ENCODE data around the gene GPR31. TPM values are rescaled to one million over a fixed set of nuclear protein-coding genes. Genes with fewer than 3 reads are reported as not detected.
"Not testable (repeated sequence)": the region's sequence is repeated elsewhere in the genome, so short reads cannot be mapped to it uniquely, and the experiment has no call there.

GPR31 gene
- total RNA-seq, 1 donor from 2014 or later = not detected

DNA sequence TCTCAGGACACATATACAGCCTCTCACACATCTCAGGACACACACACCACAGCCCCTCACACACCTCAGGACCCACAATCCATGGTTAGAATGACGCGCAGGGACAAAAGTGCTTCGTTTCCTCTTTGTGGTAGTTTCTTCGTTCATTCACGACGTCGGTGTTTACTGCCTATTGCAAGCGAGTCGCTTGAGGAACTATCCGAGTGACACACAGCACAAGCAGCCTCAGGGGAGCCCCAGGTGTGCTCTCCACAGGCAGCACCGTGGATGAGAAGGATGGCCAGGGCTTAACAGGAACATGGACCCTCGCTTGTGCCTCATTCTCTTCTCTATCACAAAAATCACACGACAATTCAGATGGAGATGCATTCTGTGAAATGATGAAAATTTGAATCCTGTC is 12.1 kb upstream of the GPR31 start:
- not testable (repeated sequence) for DNase-seq (ENCODE audit: low spot score in 2 of 2); FAIRE-seq

DNA sequence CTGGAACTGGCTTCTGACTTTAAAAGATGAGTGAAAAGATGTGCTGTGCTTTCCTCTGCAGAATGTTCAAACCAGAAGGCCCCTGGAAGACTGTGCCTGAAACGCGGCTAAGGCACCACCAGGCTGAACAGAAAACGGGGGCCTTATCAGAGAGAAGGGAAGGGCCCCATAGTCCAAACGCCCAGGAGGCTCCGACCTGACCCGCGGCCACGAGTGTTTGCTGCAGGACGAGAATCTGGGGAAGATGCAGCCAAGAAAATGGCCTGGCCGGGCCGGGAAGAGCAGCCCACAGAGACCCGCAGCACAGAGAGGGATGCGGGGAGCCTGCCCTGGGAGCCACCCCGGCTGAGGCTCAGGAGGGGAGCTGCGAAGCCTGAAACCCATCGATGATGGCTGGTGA is 10.5 kb upstream of the GPR31 start:
- not testable (repeated sequence) for DNase-seq (ENCODE audit: low spot score in 2 of 2); FAIRE-seq

DNA sequence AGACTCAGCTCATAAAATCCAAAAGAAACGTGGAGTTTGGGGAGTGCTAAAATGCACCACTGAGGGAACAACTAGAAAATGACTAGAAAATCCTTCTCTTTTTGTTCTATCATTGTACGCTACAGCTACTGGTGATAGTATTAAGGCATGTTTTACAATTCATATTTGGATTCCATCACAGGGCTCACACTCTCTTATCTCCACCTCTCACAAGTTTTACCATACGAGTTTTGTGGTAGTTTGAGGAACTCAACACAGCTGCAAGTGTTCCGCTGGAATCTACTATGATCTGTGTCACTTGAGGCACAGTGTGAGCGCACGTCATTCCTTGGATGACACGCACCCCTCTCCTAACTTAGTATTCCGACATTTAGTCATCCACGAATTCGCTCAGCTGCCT is 9.9 kb upstream of the GPR31 start:
- not testable (repeated sequence) for FAIRE-seq; DNase-seq (ENCODE audit: low spot score in 2 of 2)

- FAIRE-seq (no peak), DNase-seq (ENCODE audit: low spot score in 2 of 2) (no peak)
These were observed 8.2 kb upstream of the GPR31 start for GRCh38 chr6:167165858-167166471.

DNA sequence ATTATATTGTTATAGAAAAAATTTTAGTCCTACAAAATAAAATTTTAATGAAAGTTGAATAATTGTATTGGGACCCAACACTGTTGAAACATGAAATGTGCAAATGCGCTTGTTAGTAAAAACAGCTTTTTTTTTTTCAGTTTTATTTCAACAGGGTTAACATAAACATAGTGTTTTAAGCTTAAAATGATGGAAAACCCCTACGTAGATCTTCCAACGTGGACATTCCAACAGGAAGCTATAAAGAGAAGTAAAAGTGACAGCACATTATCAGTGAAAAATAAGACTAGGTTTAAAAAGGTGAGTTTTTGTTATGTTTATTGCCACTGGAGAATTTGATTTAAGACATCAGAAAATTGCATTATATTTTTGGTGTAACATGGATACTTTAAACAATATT is 6.5 kb upstream of the GPR31 start:
- no peak for DNase-seq (ENCODE audit: low spot score in 2 of 2)
- FAIRE-seq = no peak

DNA sequence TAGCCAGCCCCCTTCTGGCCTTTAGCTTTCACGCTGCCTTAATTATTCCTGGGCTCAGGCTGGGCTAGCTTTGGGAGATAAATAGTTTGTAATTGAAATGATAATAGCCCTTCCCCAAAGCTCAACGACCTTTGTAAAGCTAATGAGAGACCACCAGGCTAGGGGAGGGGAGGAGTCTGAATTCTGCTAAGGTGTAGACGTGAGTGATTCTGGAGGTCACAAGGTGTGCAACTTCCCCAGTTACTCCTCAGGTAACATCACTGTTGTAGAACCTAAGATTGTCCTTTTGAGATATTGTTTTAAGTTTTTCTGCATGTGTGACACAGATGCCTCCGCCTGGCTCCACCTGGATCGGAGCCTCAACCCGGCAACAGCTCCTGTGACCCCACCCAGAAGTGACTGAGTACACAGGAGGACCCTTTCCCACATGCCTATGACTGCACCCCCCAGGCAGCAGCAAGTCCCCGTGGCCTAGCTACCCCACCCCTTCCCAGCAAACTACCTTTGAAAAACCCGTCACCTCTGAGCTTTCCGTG is 5.8 kb upstream of the GPR31 start:
- DNase-seq (ENCODE audit: low spot score in 2 of 2) (no peak), FAIRE-seq (no peak)

DNA sequence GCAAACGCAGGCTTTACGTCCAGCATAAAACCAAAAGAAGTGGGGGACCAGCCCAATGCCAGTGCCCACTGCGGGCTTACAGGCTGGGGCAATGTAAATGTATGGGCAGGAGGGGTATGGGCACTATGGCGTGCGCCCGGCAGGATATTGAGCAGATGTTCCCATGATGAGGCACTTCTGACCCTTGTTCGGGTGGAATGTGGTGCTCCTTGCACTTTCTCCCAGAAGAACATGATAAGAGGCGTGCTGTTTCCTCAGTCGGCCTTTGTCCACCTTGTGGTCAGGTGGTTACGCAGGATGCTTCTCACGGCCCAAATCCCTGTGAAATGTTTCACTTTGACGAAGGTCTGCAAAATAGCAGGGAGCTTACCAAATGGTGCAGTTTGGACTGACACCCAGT is 4.8 kb upstream of the GPR31 start:
- DNase-seq (ENCODE audit: low spot score in 2 of 2) = no peak
- no peak for FAIRE-seq

- DNase-seq (ENCODE audit: low spot score in 2 of 2) (no peak), FAIRE-seq (no peak)
These were observed 4.2 kb upstream of the GPR31 start for GRCh38 chr6:167161851-167162467.

GRCh38 chr6:167157414-167157813 is 366 bp downstream of the GPR31 start:
- DNase-seq (ENCODE audit: low spot score in 2 of 2) = no peak
- FAIRE-seq = no peak

DNA sequence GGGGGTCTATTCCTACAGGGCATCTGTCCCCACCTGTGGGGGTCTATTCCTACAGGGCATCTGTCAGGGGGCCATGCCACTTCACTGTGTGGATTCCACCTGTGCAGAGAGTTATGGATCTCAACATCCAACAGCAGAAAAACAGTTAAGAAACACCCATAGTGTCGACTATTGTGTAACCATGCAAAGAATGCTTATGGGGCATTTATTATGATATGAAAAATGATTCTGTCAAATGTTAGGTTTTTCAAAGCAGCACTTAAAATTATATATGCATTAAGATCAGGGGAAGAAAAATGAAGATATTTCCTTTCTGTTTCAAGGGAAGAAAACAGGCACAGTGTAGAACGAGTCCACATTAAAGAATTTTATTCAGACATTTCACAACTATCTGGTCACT is 2.9 kb downstream of the GPR31 start:
- FAIRE-seq = no peak
- DNase-seq (ENCODE audit: low spot score in 2 of 2) = no peak

DNA sequence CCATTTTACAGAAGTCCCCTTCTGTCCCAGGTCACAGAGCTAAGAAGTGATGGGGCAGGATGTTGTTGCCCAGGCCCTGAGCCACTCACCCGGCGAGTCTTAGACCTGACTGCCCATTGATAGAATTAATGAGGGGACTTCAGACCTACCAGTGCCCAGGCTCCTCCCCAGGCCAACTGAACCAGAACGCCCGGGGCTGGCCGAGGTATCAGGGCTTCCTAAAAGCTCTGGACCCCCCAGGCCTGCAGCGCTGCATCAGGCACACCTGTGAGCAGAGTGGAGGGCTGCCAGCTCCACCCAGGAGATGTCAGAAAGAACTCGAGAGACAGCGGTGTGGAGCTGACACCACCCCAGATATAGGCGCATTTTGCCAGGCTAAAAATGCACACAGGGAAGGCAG is 3.5 kb downstream of the GPR31 start:
- FAIRE-seq (no peak), DNase-seq (ENCODE audit: low spot score in 2 of 2) (no peak)

- peak in 1 of 2 donors; percentile 52 for DNase-seq (ENCODE audit: low spot score in 2 of 2)
- no peak for FAIRE-seq
These were observed 4.2 kb downstream of the GPR31 start for GRCh38 chr6:167153521-167153959.

DNA sequence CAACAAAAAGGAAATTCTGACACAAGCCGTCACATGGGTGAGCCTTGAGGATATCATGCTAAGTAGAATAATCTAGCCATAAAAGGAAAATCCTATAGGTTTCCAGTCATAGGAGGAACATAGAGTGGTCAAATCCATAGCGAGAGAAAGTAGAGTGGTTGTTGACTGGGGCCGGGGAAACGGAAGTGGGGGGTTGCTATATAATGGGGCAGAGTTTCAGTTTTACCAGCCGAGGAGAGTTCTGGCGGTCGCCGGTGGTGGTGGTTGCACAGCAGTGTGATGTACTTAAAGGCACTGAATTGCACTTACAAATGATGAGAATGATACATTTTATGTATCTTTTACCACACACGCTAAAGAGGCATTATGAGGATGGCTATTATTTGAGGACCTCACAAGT is 4.9 kb downstream of the GPR31 start:
- DNase-seq (ENCODE audit: low spot score in 2 of 2) (no peak), FAIRE-seq (no peak)

DNA sequence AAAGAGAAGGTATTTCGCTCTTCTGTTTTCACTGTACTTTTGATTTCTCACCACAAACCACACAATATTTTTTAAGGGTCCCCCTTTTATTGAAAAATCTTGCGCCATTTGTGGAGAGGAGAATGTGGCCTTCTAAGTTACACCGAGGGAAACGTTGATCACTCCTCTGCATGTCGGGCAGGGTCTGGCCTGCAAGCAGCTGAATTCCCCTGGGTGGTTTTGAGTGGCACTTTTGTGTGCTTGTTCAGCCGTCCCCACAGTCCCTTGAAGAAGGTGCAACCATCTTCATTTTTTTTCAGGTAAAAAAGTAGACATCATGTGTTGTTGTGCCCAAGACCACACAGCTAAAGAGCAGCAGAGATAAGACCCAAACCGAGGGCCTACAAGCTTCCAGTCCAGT is 6.1 kb downstream of the GPR31 start:
- no peak for FAIRE-seq
- DNase-seq (ENCODE audit: low spot score in 2 of 2) = no peak

DNA sequence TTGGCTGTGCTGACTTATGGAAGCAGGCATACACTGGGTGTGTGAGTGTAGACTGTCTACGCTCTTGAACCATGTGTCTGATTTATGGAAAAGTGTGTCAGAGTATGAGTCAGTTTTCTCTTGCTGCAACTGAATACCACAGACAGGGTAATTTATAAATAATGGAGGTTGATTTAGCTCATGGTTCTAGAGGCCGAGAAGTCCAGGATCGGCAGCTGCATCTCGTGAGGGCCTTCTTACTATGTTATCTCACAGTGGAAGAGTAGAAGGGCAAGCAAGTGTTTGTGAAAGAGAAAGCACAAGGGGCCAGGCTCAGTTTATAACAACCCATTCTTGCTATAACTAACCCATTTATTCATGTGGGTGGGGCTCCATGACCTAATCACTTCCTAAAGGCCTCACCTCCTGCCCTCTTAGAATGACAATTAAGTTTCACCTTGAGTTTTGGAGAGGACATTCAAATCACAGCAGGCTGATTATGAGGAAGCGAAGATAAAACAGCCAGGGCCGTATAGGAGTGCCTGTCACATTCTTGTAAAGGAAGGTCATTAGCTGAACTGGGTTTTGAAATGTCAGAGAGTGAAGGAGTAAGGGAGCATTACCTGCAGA is 6.7 kb downstream of the GPR31 start:
- DNase-seq (ENCODE audit: low spot score in 2 of 2) (no peak), FAIRE-seq (no peak)

DNA sequence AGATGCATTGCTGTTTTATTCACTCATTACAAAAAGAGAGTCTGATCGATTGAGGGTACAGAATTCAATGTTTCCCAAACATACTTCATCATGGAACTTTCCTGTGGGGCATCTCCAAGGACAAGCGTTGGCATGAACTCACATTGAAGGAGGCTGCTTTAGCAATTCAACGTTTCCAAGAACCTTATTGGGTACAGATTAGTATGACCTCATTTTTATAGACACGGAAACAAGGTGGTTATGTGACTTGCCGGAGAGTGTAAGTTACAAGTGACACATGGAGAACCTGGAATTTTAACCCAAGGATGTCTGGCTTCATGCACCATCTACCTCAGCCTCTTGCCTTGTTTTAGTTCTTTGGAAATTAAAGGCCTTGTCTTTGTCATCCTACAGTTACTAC is 8.8 kb downstream of the GPR31 start:
- FAIRE-seq = no peak
- DNase-seq (ENCODE audit: low spot score in 2 of 2) = no peak

DNA sequence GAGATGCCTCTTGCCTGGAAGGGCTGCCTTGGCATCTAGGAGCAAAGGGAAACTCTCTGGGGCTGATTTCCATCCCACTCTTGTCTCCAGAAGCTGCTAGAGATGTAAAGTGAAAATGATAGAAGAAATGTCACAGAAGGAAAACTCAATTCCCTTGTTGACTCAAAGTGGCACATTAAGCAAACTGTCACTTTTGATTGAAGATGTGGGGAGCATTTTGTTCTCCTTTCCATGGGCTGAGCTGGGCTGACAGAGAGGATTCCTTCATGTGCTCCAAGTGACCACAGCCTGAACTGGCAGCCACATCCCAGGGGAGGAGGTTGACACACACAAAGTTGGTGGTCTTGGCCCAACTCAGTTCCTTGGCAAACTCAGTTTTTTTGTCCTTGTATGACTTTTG is 9.8 kb downstream of the GPR31 start:
- FAIRE-seq = no peak

GRCh38 chr6:167146977-167147376 is 10.8 kb downstream of the GPR31 start:
- DNase-seq (ENCODE audit: low spot score in 2 of 2) = no peak
- FAIRE-seq = no peak

More for the DNA sequence above, 9.8 kb downstream of the GPR31 start:
- DNase-seq (ENCODE audit: low spot score in 2 of 2) = no peak

GRCh38 chr6:167146135-167146534 is 11.6 kb downstream of the GPR31 start:
- DNase-seq (ENCODE audit: low spot score in 2 of 2) = no peak
- no peak for FAIRE-seq

DNA sequence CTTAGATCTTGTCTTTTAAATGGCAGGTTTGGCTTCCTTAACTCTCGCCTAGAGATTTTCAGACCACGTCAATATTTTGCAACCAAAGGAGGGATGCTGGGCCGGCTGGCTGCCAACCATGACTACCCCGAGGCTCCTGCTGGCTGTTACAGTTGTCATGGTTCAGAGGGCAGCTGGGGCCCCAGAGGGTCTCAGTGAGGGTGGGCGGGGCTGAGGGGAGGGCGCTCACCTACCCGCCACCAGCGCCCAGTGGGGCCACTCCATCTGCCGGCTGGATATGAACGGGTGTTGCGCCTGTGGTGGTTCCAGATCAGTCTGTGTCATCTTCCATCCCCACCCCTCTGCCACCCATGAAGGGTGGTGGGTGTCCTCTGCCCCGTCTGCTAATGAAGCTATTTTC is 12.3 kb downstream of the GPR31 start:
- FAIRE-seq (no peak), DNase-seq (ENCODE audit: low spot score in 2 of 2) (no peak)

DNA sequence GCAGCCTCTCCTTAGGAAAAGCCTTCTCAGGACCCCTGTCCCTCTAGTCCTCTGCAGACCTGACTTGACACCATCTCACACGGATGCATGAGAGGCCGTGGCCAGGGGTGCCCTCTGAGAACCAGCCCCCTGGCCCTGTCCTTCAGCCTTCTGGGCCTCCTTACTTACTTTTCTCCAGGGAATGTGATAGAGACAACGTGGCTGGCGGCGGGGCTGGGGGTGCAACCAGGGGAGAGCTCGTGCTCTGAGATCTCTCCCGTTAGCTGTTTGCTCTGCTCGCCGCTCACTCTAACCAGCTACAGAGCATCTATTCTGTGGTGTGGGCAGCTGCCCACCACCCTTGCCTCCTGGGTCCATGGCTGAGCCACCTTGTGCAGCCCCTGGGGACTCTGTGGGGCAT is 14.7 kb downstream of the GPR31 start:
- FAIRE-seq (no peak), DNase-seq (ENCODE audit: low spot score in 2 of 2) (no peak)

GRCh38 chr6:167142433-167142761 is 15.4 kb downstream of the GPR31 start:
- no peak for FAIRE-seq
- no peak for DNase-seq (ENCODE audit: low spot score in 2 of 2)

Data from frontal cortex (tissue), 4 donors.